CD4-positive, alpha-beta memory T cell (primary cell): ENCODE results near the gene SMPD1. TPM values are rescaled to one million over a fixed set of nuclear protein-coding genes. Genes with fewer than 3 reads are reported as not detected.

Experiments
- CTCF ChIA-PET: fragments of 350-600 bp; sonication (Branson Sonifier 250); formaldehyde crosslinking; loops from one replicate; lab custom pipeline; 2021; ENCODE audit warnings: inconsistent platforms; ENCODE audit not compliant: partially characterized antibody; lab: Charles Lee
- POLR2A ChIA-PET: fragments of 350-600 bp; sonication (Branson Sonifier 250); formaldehyde crosslinking; loops from one replicate; lab custom pipeline; 2021; ENCODE audit not compliant: partially characterized antibody; lab: Charles Lee
- DNase-seq, 5 donors: peaks; one replicate each; pipeline versions ENCODE4 v3.0.0 to v3.0.0-alpha.2; 2020 to 2022; ENCODE audit warnings: mixed read lengths in 1 of 5
- H3K27ac ChIP-seq: one replicate; pipeline ENCODE4 v1.7.0; 2013; ENCODE audit warnings: low read depth, low read length
- H3K27me3 ChIP-seq: 2 replicates; pipeline ENCODE4 v1.7.0; 2013; ENCODE audit warnings: mild to moderate bottlenecking, low read length, moderate library complexity; ENCODE audit not compliant: insufficient read depth
- H3K36me3 ChIP-seq: 2 replicates; pipeline ENCODE4 v1.7.0; 2013; ENCODE audit warnings: mild to moderate bottlenecking, low read length, moderate library complexity; ENCODE audit not compliant: insufficient read depth
- H3K4me1 ChIP-seq: 2 replicates; pipeline ENCODE4 v1.7.0; 2013; ENCODE audit warnings: mild to moderate bottlenecking, low read length, moderate library complexity; ENCODE audit not compliant: insufficient read depth
- H3K4me3 ChIP-seq, 2 donors: one replicate each; pipeline ENCODE4 v1.7.0; 2013; ENCODE audit warnings: low read length in 2 of 2, mild to moderate bottlenecking in 1 of 2
- H3K9me3 ChIP-seq, 2 donors: one replicate each; pipeline ENCODE4 v1.7.0; 2013; ENCODE audit warnings: low read length in 2 of 2, control low read depth in 1 of 2; ENCODE audit not compliant: control insufficient read depth in 1 of 2
- H3K27ac Mint-ChIP-seq, 7 donors: one replicate each; pipeline ENCODE4 v1.8.0; 2020 to 2021; ENCODE audit warnings: mixed read lengths in 7 of 7, mild to moderate bottlenecking in 6 of 7, inconsistent platforms in 3 of 7, moderate library complexity in 3 of 7
- H3K27me3 Mint-ChIP-seq, 2 donors: one replicate each; pipeline ENCODE4 v1.8.0; 2020 to 2021; ENCODE audit warnings: mixed read lengths in 2 of 2
- H3K36me3 Mint-ChIP-seq, 2 donors: one replicate each; pipeline ENCODE4 v1.8.0; 2020 to 2021; ENCODE audit warnings: mixed read lengths in 2 of 2, inconsistent platforms in 1 of 2, mild to moderate bottlenecking in 1 of 2
- H3K4me1 Mint-ChIP-seq, 4 donors: one replicate each; pipeline ENCODE4 v1.8.0; 2020 to 2021; ENCODE audit warnings: mixed read lengths in 4 of 4, mild to moderate bottlenecking in 1 of 4
- H3K4me3 Mint-ChIP-seq, 8 donors: one replicate each; pipeline ENCODE4 v1.8.0; 2020 to 2021; ENCODE audit warnings: mixed read lengths in 8 of 8, mild to moderate bottlenecking in 7 of 8, moderate library complexity in 6 of 8, inconsistent platforms in 3 of 8
- H3K9me3 Mint-ChIP-seq, 8 donors: one replicate each; pipeline ENCODE4 v1.8.0; 2020 to 2021; ENCODE audit warnings: mixed read lengths in 8 of 8, mild to moderate bottlenecking in 5 of 8, inconsistent platforms in 3 of 8, moderate library complexity in 1 of 8
- intact Hi-C: fragments of 100-400 bp; cut with micrococcal nuclease; formaldehyde crosslinking; loops from one replicate; pipeline ENCODE4 v1.15.1; 2023
- polyA plus RNA-seq, 2 donors: library from polyadenylated mRNA; unstranded; fragments of 300-500 nt; fragmentation: Illumina TruSeq; gene quantifications; one replicate each; pipeline ENCODE4 v1.2.3, GENCODE V29; 2021
- total RNA-seq, 2 experiments: library from RNA; stranded (reverse); gene quantifications; one replicate each; pipeline ENCODE4 v1.2.3, GENCODE V29; 2021

The SMPD1 gene
- total and polyA plus RNA-seq, 4 experiments from 2014 or later, result 9.2 to 43.6 (median 25.7) TPM

DNA sequence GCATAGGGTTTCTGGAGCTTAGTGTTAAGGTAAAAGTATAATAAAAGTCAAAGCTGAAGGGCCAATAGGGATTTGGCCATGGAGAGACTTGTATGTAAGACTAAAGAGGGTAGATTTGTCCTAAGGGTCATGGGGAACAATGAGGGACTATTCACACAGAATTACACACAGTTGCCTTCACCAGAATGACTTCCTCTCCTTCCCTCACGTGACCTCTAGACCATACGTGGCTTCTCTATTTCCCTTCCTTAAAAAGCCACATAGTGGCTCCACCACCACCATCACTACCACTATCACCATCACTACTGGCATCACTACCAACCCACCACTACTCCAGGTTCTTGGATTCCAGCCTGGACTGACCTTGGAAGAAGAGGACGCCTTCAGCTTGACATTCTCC lies 47.7 kb downstream of the SMPD1 start:
- ChIA-PET POLR2A (interaction anchor here (0.8 to 2.5 kb wide), 9 partner anchors 19 to 59 kb away, joined by 3 to 12 read pairs (median 4); partner anchors contain the start of genes APBB1, SMPD1 and TIMM10B), CTCF (interaction anchor here (1.0 to 17.0 kb wide), 11 partner anchors 8 to 317 kb away, joined by 3 to 1014 read pairs (median 6); partner anchors contain the start of genes APBB1 and SMPD1)
- Mint-ChIP-seq H3K4me3 (no peak overlapping the region), H3K27ac (no peak overlapping the region), H3K27me3 (no peaks in the 10 kb centered on the region), H3K9me3 (no peaks in the 10 kb centered on the region), H3K4me1 (no peaks in the 10 kb centered on the region), H3K36me3 (no peaks in the 10 kb centered on the region)
- peak in 1 of 5 donors; percentile 11 for DNase-seq
- Histone ChIP-seq H3K36me3 (no peaks in the 10 kb centered on the region), H3K4me1 (peaks cover 29% of the 10 kb centered on the region), H3K27me3 (no peaks in the 10 kb centered on the region), H3K27ac (no peak overlapping the region), H3K4me3 (no peak overlapping the region), H3K9me3 (no peaks in the 10 kb centered on the region)
- intact Hi-C loops, result loop anchor here (2.0 to 5.0 kb wide), 3 partner anchors 19 to 319 kb away; partner anchors contain the start of genes APBB1, ARFIP2 and TIMM10B

DNA sequence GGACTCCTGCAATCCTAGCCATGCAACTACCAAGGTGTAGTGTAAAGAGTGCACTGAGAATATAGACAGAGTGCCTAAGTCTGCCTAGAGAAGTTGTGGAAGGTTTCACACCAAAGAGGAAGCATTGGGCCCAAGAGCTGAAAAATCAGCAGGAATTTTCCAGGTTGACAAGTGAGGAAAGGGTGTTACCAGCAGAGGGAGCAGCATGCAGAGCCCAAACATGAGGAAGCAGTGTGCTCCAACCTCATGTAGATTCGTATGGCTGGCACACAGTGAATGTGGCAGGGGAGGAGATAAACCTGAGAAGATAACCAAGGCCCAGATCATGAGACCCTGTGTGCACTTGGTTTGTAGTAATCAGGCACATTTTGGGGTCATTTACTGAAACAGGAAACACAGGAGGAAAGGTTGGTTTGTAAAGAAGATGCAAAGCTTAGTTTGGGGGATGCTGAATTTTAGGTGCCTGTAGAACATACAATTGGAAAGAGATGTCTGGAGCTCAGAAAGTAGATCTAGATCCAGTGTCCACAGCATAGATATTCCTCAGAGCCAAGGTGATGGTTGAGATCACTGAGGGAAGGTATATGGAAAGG lies 48.8 kb downstream of the SMPD1 start:
- Mint-ChIP-seq H3K4me1 (no peaks in the 10 kb centered on the region), H3K9me3 (no peaks in the 10 kb centered on the region), H3K27me3 (no peaks in the 10 kb centered on the region), H3K36me3 (no peaks in the 10 kb centered on the region), H3K27ac (no peak overlapping the region), H3K4me3 (no peak overlapping the region)
- Histone ChIP-seq H3K4me3 (no peak overlapping the region), H3K36me3 (no peaks in the 10 kb centered on the region), H3K9me3 (no peaks in the 10 kb centered on the region), H3K4me1 (peaks cover 34% of the 10 kb centered on the region), H3K27ac (no peak overlapping the region), H3K27me3 (no peaks in the 10 kb centered on the region)
- DNase-seq, result peak in 4 of 5 donors; percentile 28 to 35 (median 29)
- POLR2A ChIA-PET, result interaction anchor here (1.1 to 2.5 kb wide), 5 partner anchors 20 to 60 kb away, joined by 4 to 12 read pairs (median 7); partner anchors contain the start of genes APBB1 and SMPD1
- CTCF ChIA-PET, result interaction anchor here (0.7 to 17.0 kb wide), 16 partner anchors 9 to 290 kb away, joined by 3 to 1014 read pairs (median 4); partner anchors contain the start of genes APBB1 and SMPD1
- intact Hi-C loops, result loop anchor here (1.0 to 5.0 kb wide), 5 partner anchors 20 to 318 kb away; partner anchors contain the start of genes APBB1, ARFIP2 and TIMM10B

DNA sequence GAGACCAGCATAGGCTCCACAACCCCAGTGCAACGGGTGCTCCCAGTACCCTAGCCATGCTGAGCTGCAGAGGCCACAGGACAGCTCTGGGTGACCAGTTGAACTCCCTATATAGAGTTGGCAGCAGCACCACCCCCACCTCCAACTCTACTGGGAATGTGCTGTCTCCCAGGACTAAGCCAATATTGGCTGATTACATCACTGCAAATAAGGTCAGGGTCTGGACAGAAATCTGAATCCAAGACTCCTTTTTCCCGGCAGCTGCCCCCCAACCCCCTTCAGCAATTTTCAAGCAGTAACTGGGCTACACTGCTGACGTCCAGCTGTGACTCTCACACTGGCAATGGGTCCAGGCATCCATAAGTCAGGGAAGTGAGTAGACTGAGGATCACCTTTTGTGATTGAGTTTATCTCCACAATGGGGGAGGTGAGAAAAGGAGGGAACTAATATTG lies 50.7 kb downstream of the SMPD1 start, which contains the start of gene HPX:
TSS of gene HPX (minus strand) at position 82 of the 453 bp plus-strand sequence. CDS start at position 58, 24 bp downstream.
- H3K4me3 Mint-ChIP-seq, result no peak within 1 kb of the TSS
- H3K9me3 Mint-ChIP-seq, result no peaks in the 10 kb centered on the region
- Histone ChIP-seq H3K4me1 (peaks cover 34% of the 10 kb centered on the region), H3K27me3 (no peaks in the 10 kb centered on the region), H3K27ac (no peak within 1 kb of the TSS), H3K36me3 (no peaks in the 10 kb centered on the region), H3K4me3 (no peak within 1 kb of the TSS), H3K9me3 (no peaks in the 10 kb centered on the region)
- H3K36me3 Mint-ChIP-seq, result no peaks in the 10 kb centered on the region
- no peak within 1 kb of the TSS for H3K27ac Mint-ChIP-seq
- no peaks in the 10 kb centered on the region for H3K27me3 Mint-ChIP-seq
- ChIA-PET CTCF (interaction anchor here (0.8 to 17.0 kb wide), 12 partner anchors 11 to 264 kb away, joined by 3 to 1014 read pairs (median 4); partner anchors contain the start of genes APBB1 and SMPD1), POLR2A (interaction anchor here (1.5 kb wide), 1 partner anchor 62 kb away, joined by 5 read pairs; no protein-coding TSS in a partner anchor)
- no peak for DNase-seq
- intact Hi-C loops, result loop anchor here (10.0 kb wide), 1 partner anchor 186 kb away; the partner anchor contains the start of gene CCKBR
- no peaks in the 10 kb centered on the region for H3K4me1 Mint-ChIP-seq

DNA sequence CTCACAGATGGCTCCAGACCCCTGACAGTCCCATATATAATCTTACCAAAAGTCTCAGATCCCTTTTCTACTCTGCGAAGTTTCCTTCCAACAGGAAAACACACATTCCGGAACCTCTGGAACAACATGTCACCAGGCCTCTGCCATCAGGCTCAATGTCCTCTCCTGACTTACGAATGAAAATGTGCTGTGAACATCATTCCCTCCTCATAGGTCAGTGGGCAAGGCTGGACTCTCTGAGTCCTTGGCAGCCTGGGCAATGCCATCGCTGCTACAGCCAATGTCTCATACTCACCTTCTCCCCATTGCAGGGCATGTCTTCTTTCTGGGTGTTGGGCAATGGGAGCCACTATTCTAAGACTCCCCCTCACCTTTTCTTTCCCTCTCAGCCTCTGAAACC lies 52.2 kb downstream of the SMPD1 start:
- Histone ChIP-seq H3K4me3 (no peak overlapping the region), H3K4me1 (peaks cover 28% of the 10 kb centered on the region), H3K27me3 (no peaks in the 10 kb centered on the region), H3K27ac (no peak overlapping the region), H3K36me3 (no peaks in the 10 kb centered on the region), H3K9me3 (no peaks in the 10 kb centered on the region)
- H3K9me3 Mint-ChIP-seq, result no peaks in the 10 kb centered on the region
- H3K27me3 Mint-ChIP-seq, result no peaks in the 10 kb centered on the region
- no peaks in the 10 kb centered on the region for H3K4me1 Mint-ChIP-seq
- intact Hi-C loops, result loop anchor here (10.0 kb wide), 1 partner anchor 188 kb away; the partner anchor contains the start of gene CCKBR
- H3K27ac Mint-ChIP-seq, result no peak overlapping the region
- no peak overlapping the region for H3K4me3 Mint-ChIP-seq
- H3K36me3 Mint-ChIP-seq, result no peaks in the 10 kb centered on the region
- CTCF ChIA-PET, result interaction anchor here (0.6 to 17.0 kb wide), 15 partner anchors 8 to 79 kb away, joined by 3 to 1014 read pairs (median 17); partner anchors contain the start of genes APBB1, ARFIP2, SMPD1 and TIMM10B
- POLR2A ChIA-PET, result interaction anchor here (2.5 to 3.2 kb wide), 2 partner anchors 40 to 63 kb away, joined by 8 to 50 read pairs; no protein-coding TSS in a partner anchor
- no peak for DNase-seq

DNA sequence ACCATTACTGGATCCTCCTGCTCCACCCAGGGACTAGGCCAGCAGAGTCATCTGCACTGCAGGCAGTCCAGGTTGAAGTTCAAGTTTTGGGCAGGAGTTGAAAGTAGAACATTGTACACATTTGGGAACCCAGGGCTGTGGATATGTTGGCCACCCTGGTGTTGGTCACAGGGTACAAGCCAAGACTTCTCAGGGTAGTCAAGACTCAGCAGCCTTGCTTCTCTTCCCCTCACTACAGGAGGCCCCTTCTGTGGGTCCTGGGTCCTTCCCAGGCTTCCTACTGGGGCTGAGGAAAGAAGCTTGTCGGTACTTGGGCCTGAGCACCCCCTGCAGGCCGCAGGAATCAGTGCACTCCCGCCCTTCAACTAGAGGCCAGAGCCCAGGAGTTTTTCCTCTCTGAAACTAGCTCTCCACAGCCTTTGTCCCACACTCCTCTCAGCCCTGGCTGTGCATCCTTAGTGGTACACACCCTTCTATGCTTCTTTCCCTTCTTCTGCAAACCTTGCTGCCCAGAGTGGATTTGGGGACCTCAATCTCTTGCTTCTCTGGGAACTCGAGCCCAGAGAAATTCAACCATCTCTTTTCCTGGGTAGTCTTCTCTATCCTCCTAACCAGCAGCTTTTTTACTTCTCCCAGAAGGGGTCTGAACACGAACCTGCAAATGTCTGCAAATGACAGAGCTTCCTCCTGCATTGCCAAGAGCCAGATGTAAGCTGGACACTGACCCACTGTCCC lies 53.2 kb downstream of the SMPD1 start:
- Histone ChIP-seq H3K9me3 (no peaks in the 10 kb centered on the region), H3K36me3 (no peaks in the 10 kb centered on the region), H3K4me1 (peaks cover 18% of the 10 kb centered on the region), H3K4me3 (no peak overlapping the region), H3K27ac (no peak overlapping the region), H3K27me3 (no peaks in the 10 kb centered on the region)
- intact Hi-C loops, result loop anchor here (1.0 to 10.0 kb wide), 4 partner anchors 41 to 189 kb away; partner anchors contain the start of gene CCKBR
- CTCF ChIA-PET, result interaction anchor here (0.9 to 17.0 kb wide), 41 partner anchors 9 to 315 kb away, joined by 3 to 1014 read pairs (median 5); partner anchors contain the start of genes APBB1, ARFIP2, DNHD1 and SMPD1
- no peaks in the 10 kb centered on the region for H3K4me1 Mint-ChIP-seq
- H3K27me3 Mint-ChIP-seq, result no peaks in the 10 kb centered on the region
- no peaks in the 10 kb centered on the region for H3K9me3 Mint-ChIP-seq
- H3K36me3 Mint-ChIP-seq, result no peaks in the 10 kb centered on the region
- H3K27ac Mint-ChIP-seq, result no peak overlapping the region
- DNase-seq, result peak; percentile 53 to 58 (median 57)
- no peak overlapping the region for H3K4me3 Mint-ChIP-seq
- POLR2A ChIA-PET, result interaction anchor here (0.8 to 3.2 kb wide), 9 partner anchors 24 to 80 kb away, joined by 3 to 50 read pairs (median 4); partner anchors contain the start of genes APBB1 and SMPD1
